Stimulated activated CD8-positive, alpha-beta memory T cell treated with anti-CD3 and anti-CD28 coated beads, Interleukin-15, amount 100 ng/mL, for 1 hour (primary cell): ENCODE data around the gene ICAM1.
"Not testable (repeated sequence)": the region's sequence is repeated elsewhere in the genome, so short reads cannot be mapped to it uniquely, and the experiment has no call there.

Experiments
- DNase-seq: peaks from one replicate; pipeline ENCODE4 v3.0.0-alpha.2; 2020; ENCODE audit warnings: low read depth

ICAM1 gene

GRCh38 chr19:10274589-10274988 is 3.7 kb downstream of the ICAM1 start:
- DNase-seq, result no peak

GRCh38 chr19:10277795-10278589 is 7.1 kb downstream of the ICAM1 start:
- DNase-seq, result no peak

- no peak for DNase-seq
Observed at GRCh38 chr19:10278935-10279334, 8.0 kb downstream of the ICAM1 start.

GRCh38 chr19:10279737-10280442 is 9.0 kb downstream of the ICAM1 start:
- DNase-seq, result no peak

- DNase-seq, result not testable (repeated sequence)
Observed at GRCh38 chr19:10282043-10282442, 11.1 kb downstream of the ICAM1 start.

GRCh38 chr19:10283301-10284064 is 12.6 kb downstream of the ICAM1 start:
- no peak for DNase-seq

GRCh38 chr19:10284065-10284959 is 13.4 kb downstream of the ICAM1 start:
- no peak for DNase-seq

GRCh38 chr19:10284960-10285278 is 14.0 kb downstream of the ICAM1 start:
- no peak for DNase-seq

- no peak for DNase-seq
Observed at GRCh38 chr19:10285393-10285792, 14.5 kb downstream of the ICAM1 start.

- DNase-seq, result no peak
Observed at GRCh38 chr19:10286803-10287737, 16.1 kb downstream of the ICAM1 start, which contains the start of gene ICAM4. Gene ICAM4, plus strand, starts transcription at chr19:10286955. Its CDS starts 58 bp downstream, at chr19:10287013.

- no peak for DNase-seq
Observed at GRCh38 chr19:10288662-10289166, 17.8 kb downstream of the ICAM1 start.

GRCh38 chr19:10289167-10289835 is 18.4 kb downstream of the ICAM1 start:
- no peak for DNase-seq

- no peak for DNase-seq
Observed at GRCh38 chr19:10289836-10290356, 19.0 kb downstream of the ICAM1 start, which contains the start of gene ICAM5. Gene ICAM5, plus strand, starts transcription at chr19:10289952. Its CDS starts 92 bp downstream, at chr19:10290044.

GRCh38 chr19:10290357-10290875 is 19.5 kb downstream of the ICAM1 start:
- DNase-seq, result no peak

GRCh38 chr19:10290876-10291553 is 20.1 kb downstream of the ICAM1 start:
- no peak for DNase-seq

- DNase-seq, result no peak
Observed at GRCh38 chr19:10291554-10292205, 20.8 kb downstream of the ICAM1 start.

GRCh38 chr19:10292206-10292788 is 21.4 kb downstream of the ICAM1 start:
- peak; percentile 54 for DNase-seq
